ENCODE data around the gene ARMH3. TPM values are rescaled to one million over a fixed set of nuclear protein-coding genes. Genes with fewer than 3 reads are reported as not detected.

The ARMH3 gene
- total RNA-seq, 1 experiment from 2014 or later = 5.6 TPM

DNA sequence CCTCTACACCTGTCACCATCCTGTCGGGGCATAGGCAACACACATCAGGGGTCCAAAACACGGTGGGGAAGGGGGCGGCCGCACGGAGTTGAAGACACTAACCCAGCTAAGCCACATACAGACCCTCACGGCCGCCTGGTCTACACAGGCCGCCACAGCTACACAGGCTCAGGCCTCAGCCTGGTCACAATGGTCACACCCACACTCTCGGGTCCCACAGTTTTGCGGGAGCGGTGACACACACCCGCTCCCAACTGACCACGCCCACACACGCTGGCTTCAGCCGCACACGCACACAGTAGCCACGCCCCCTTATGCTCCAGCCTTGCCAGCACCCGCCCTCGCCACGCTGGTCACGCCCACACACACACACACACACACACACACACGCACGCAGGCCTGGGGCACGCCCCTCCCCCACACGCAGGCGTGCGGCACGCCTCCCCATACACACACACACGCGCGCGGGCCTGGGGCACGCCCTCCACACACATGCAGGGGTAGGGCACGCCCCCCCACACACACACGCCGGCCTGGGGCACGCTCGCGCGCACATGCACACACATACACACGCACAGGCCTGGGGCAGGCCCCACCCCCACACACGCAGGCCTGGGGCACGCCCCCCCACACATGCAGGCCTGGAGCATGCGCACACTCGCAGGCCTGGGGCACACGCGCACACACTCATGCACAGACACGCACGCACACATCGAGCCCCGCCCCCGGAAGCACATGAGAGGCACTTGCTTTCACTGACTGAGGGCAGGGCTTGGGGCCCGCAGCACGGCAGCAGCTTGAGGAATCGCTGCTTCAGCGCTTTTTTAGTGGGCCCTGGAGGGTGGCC, 225.4 kb downstream of the ARMH3 start:
- peak; percentile 97 for DNase-seq (ENCODE audit: low read depth)
- in situ Hi-C loops (cut with HindIII; ENCODE audit: low pct_unique_long_range_greater_than_20kb, low sequenced_read_pairs) = no loop called here

DNA sequence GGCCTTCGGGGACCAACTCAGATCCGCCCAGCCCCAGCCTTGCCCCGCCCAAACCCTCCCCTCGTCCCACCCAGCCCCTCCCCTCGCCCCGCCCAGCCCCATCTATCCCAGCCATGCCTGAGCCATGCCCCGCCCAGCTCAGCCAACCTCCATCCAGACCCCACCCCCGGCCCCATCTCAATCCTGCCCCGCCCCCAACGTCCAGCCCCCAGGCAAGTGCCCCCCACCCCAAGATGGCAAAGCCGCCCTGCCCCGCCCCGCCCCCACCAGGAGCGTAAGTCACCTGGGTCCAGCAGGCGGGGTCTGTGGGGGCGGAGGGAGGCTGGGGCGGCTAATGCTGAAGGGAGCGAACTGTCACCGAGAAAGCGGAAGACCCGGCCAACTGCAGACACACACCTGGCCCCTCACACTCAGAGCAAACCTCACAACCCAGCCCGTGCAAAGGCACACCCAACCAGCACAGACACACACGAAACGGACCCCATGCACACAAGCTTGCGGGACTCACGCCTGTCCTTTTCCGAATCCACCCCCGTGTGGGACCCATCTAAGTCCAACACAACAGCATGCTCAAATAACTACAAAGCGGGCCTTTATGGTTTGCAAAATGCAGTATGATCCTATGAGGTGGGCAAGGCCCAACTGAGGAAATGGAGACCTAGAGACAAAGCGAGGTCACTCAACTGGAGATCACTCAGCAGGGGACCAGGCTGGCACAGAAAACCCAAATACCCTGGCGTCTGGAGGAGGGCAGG, 226.2 kb downstream of the ARMH3 start:
- no peak for DNase-seq (ENCODE audit: low read depth)
- in situ Hi-C loops (cut with HindIII; ENCODE audit: low pct_unique_long_range_greater_than_20kb, low sequenced_read_pairs) = no loop called here

DNA sequence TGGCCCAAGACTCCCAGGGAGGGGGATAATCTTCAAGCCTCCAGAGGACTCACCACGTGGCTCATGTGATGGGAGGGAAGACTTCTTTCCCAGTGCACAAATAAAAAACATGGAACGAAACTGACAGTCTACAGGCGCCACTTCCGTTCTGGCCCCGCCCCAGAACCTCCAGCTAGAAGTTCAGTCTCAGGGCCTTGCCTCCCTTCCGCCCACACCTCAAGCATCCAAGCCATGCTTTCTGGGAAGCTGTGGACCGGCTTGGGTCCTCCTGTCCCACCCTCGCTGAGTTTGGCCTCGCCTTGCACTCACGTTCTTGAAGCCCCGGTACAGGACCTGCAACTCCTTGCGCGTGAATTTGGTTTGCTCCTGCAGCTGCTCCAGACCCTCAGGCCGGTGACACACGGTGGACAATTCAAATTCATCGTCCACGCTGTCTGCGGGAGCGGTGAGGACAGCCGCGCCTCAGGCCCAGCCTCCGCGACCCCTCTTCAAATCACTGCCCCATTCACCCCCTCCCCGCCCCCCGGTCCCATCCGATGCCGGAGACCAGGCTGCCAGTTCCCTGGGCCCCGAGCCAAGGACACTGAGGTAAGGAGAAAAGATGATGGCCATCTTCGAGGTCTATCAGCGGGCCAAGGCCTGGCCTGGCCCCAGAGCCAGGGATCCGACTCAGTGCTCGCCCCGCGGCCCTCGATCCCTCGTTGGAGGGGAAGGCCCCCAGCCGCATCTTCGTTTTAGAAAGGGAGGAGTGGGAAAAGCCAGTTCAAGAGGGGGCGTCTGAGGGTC, 227.0 kb downstream of the ARMH3 start:
- in situ Hi-C loops (cut with HindIII; ENCODE audit: low pct_unique_long_range_greater_than_20kb, low sequenced_read_pairs) = no loop called here
- no peak for DNase-seq (ENCODE audit: low read depth)

DNA sequence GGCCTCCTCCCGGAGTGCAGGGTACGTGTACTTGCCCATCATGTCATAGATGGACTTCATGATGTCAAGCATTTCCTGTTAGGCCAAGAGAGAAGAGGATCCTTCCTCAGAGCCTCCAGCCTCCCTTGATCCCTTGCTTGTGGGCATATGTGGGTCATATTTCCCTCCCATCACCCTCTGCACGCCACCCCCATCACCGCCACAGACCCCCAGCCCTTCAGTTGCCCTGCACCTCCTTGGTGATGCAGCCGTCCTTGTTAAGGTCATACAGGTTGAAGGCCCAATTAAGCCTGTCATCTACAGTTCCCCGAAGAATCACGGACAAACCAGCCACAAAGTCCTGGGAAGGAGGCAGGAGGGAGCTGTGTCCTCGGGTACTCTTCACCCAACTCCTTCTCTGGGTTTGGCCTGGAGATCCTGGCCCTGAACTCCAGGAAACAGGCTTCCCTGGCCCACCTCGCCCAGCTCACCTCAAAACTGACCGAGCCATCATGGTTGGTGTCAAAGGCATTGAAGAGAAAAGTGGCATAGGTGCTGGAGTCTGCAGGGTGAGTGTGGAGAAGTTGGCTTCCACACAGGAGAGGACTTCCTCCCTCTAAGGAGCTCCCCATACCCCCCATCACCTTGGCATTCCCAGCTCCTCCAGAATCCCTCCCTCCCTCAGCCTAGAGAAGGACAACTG, 227.9 kb downstream of the ARMH3 start:
- in situ Hi-C loops (cut with HindIII; ENCODE audit: low pct_unique_long_range_greater_than_20kb, low sequenced_read_pairs) = no loop called here
- DNase-seq (ENCODE audit: low read depth) = no peak

DNA sequence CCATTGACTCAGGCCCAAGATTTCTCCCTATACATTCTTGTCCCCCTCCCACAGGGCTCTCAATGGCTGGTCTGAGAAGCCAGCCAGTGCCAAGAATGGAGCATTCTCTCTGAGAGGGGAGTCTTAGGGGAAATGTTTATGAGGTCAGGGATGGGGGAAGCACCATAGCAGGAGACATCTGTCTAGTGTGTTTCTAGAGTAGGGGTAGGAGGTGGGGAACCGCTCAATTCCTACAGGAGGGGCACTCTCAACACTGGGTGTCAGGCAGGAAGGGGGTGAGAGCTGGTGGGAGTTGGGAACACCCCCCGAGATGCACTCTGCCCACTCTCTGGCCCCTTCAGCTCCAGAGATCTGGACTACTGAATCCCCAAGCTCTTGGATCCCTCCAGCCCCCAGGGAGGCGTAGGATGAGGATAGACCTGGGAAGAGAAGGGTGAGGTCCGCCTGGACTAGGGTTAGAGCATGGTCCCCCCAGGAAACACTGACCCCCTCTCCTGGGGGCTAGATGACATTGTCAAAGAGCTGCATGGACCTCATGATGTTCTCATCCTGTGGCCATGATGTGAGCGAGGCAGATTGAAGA, 229.0 kb downstream of the ARMH3 start:
- in situ Hi-C loops (cut with HindIII; ENCODE audit: low pct_unique_long_range_greater_than_20kb, low sequenced_read_pairs) = no loop called here
- no peak for DNase-seq (ENCODE audit: low read depth)

DNA sequence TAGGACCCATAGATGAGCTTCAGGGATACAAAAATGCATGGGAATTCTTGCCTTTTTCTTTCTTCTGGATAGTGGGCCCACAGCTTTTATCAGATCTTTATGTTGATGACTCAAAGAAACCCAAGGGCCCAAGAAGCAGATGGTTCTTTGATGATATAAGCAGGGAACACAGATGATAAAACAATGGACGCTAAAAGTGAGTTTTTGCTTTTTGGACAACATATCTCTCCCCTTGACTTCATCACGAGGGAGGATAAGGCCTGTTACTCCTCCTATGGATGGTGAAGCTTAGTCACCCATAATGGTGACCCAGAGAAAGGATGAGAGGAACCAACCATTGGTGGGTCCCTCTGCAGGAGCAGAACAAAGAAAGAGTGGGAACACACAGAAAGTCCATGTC, 231.2 kb downstream of the ARMH3 start:
- no peak for DNase-seq (ENCODE audit: low read depth)
- in situ Hi-C loops (cut with HindIII; ENCODE audit: low pct_unique_long_range_greater_than_20kb, low sequenced_read_pairs) = no loop called here

DNA sequence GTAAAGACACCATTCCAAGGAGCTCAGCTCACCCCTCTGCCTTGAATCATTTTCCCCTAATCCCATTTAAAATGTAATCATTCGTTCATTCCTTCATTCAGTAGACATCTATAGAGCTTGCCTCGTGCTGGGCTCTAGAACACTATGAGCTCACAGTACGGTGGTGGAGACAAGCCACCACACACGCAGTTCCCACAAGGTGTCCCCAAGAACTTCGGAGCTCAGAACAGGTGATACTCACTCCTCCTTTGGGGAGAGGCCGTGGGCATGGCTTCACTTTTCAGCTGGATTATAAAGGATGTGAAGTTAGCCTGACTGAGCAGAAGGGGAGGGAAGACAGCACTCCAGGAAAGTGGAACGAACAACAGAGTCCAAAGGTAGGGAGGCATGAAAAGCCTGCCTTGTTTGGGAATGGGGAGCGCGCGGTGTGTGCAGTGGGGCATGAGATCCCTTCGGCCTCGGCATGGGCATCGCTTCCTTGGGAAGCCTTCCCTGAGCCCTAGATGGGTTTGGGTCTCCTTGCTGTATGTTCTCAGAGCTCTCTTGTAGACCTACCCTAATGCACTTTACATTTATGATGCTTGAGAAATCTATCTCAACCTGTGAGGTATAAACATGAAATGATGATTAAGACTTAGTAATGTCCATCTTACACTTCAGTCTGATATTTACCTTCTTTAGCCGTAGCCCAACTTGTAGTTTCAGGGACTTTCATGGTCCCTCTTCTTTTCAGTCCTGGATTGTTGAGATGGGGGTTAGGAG, 236.9 kb downstream of the ARMH3 start:
- in situ Hi-C loops (cut with HindIII; ENCODE audit: low pct_unique_long_range_greater_than_20kb, low sequenced_read_pairs) = no loop called here
- DNase-seq (ENCODE audit: low read depth) = no peak

DNA sequence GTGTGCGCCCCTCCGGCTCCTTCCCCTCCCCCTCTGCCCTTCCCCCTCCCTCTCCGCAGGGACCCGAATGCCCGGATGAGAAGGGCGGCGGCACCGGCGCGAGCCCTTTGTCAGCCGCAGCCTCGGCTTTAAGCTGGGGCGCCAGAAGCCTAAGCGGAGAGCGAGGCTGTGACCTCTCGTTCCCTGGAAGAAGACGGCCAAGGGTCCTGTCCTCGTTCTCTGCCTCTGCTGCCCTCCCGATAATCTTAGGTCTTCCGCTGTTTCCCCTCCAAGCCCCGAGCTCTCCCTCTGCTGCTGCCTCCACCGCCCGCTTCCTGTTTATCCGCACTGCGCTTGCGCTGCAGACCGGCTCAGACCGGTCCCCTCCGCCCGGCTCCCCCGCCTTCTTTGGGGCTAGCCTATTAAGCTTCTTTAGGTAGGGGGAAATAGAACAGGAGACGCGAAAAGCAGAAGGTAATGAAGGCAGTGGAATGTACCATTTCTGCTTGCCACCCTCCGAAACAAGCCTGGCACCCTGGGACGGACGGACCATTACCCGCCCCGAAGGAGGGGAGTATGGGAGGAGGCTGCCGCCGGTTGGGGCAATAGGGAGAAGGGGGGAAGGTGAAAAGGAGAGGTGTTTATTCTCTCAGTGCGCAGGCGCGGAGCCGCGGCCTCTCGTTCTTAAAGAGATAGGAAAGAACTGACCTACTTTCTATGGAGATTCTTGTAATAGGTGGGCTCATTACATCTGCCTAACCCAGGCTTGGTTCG, 237.7 kb downstream of the ARMH3 start, which contains the start of gene OGA:
OGA (minus strand) TSS at position 326 of the 753 bp plus-strand sequence. CDS start 422 bp downstream, outside the sequence.
- peak; percentile 100 for DNase-seq (ENCODE audit: low read depth)
- in situ Hi-C loops (cut with HindIII; ENCODE audit: low pct_unique_long_range_greater_than_20kb, low sequenced_read_pairs) = no loop called here

DNA sequence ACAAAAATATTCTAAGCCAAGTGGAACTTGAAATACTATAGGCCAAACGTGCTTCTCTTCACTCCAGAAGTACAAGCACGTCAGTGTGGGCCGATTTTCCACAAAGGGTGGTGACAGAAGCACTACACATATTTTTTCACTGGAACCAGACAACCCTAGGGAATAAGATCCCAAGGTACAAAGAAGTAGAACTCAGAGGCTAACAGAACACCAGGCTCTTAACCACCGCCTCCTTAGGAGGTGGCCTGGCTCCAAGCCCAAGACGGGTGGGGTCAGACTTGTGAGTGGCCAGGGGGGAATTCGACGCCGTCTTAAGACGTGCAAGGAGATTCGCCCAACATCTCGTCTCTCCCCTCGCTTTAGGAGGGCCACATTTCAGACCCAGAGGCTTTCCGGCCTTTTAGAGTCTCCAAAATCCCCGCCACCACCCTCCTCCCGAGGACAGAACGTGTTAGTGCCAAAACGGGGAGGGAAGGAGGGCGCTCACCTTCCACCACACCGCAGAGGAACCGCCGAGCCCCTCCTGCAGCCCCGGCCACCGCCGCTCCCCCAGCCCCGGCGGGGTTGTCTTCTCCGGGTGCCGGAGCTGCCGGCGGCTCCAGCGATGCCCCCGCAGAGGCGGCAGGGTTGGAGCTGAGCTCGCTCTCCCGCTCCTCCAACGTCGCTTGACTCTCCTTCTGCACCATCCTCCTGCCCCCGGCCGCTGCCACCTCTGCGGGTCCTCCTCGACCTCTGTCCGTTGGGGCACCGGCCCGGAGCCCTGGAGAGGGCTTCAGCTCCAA, 238.4 kb downstream of the ARMH3 start:
- in situ Hi-C loops (cut with HindIII; ENCODE audit: low pct_unique_long_range_greater_than_20kb, low sequenced_read_pairs) = no loop called here
- DNase-seq (ENCODE audit: low read depth) = peak; percentile 76

DNA sequence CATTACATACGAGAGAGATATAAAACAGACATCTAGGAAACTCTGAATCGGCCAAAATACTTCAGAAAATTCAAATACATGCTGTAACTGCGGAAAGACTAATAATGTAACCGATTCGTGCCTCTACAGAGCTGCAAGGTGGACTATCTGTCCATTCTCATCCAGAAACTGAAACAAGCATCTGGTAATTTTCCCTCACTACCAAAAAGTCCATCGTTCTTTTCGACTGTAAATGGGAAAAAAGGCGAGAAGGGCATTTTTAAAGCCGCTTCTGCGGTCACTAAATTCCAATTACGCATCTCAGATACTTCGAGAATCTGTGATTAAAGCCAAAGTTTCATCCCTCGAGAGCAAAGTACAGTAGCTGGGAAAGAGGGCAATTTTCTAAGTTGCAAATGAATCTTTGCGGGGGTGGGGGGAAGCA, 239.0 kb downstream of the ARMH3 start:
- DNase-seq (ENCODE audit: low read depth) = no peak
- in situ Hi-C loops (cut with HindIII; ENCODE audit: low pct_unique_long_range_greater_than_20kb, low sequenced_read_pairs) = no loop called here

DNA sequence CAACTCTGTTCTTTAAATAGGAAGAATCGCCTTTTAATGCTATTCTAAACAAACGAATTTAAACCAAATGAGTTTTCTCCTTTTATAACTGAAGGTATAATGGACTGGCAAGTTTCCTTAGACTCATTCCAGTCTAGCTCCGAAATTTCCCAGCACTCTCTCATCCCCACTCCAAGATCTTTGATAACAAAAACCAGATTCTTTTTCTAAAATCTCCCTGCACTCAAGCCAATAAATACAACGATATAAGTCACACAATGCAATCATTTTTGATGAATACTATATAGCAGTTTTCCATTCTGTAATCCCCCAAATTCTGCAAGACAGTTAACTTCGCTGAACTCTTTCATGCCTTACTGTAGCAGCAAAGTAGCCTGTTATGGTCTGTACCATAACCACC, 239.6 kb downstream of the ARMH3 start:
- DNase-seq (ENCODE audit: low read depth) = no peak
- in situ Hi-C loops (cut with HindIII; ENCODE audit: low pct_unique_long_range_greater_than_20kb, low sequenced_read_pairs) = no loop called here

DNA sequence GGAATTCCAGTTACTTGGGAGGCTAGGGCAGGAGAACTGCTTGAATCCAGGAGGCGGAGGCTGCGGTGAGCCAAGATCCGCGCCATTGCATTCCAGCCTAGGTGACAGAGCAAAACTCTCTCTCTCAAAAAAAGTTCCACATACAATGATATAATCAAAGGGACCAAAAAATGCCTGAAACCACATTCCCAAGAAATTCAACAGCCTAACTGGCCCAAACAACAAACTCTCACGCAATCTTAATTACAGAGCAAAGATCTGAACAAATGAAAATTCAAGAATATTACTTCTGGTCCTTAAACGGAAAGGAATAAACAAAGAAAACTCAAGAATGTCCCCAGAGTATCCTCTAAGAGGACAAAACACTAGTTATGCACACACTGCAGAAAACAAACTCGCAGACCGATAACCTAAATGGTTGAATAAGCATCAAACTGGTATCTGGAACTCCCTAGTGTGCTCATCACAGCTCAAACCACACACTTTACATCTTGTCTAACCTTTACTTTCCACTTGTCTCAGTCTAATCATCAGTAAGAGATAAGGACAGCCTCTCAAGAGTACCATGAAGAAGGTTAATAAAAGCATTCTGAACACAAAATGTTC, 241.4 kb downstream of the ARMH3 start:
- in situ Hi-C loops (cut with HindIII; ENCODE audit: low pct_unique_long_range_greater_than_20kb, low sequenced_read_pairs) = no loop called here
- no peak for DNase-seq (ENCODE audit: low read depth)

DNA sequence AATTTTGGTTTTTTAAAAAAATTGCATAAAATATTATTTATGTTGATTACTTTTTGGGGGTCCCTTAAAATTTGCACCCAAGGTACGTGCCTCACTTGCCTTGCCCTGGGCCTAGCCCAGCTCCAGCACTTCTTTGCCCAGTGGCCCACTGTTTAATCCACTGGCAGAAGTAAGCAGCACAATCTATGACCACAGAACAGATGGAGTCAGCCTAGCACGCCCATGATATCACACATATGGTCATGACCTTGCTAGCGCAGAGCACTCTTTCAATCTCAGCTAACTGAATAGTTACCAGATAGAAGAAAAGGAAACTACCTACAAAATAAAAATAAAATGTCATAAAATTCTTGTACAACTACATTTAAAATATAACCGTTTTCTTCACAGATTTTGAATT, 243.4 kb downstream of the ARMH3 start:
- no peak for DNase-seq (ENCODE audit: low read depth)
- in situ Hi-C loops (cut with HindIII; ENCODE audit: low pct_unique_long_range_greater_than_20kb, low sequenced_read_pairs) = no loop called here

DNA sequence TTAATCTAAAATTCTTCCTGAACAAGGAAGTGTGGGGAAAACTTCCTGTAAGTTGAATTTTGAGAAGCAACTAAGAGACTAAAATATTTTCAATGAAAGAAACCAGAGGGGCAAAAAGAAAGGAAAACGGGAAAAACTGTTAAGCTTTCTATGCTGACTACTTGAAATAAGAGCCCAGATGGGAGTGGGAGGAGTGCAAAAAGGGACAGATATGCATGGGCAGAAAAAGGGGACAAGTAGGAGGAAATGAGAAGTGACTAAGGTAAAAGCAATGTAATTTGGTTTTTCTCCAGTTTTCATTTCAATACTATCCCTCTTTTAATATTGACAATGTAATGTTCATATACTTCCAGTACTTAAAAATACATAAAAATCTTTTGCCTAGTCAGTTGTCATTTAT, 248.8 kb downstream of the ARMH3 start:
- in situ Hi-C loops (cut with HindIII; ENCODE audit: low pct_unique_long_range_greater_than_20kb, low sequenced_read_pairs) = no loop called here
- DNase-seq (ENCODE audit: low read depth) = no peak

DNA sequence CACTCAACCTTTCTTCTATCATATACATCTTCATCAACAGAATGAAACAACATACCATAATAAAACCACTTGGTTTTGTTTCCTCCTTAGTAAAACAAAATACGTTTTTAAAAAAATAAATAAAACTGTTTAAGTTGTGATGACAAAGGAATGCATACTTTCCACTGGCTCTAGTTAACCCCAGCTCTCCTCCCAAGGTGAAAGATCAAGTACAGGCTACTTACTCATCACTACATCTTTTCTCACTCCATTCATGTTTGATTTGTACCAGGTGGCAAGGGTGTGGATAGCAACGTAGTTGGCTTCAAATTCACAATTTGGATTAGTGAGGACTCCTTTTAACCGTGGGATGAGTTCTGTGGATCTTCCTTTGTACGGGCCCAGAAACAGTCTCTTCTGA, 252.5 kb downstream of the ARMH3 start:
- in situ Hi-C loops (cut with HindIII; ENCODE audit: low pct_unique_long_range_greater_than_20kb, low sequenced_read_pairs) = no loop called here
- no peak for DNase-seq (ENCODE audit: low read depth)
